ENCODE data around the gene SPRR3.

Gene SPRR3

GRCh38 chr1:153032073-153032472, 30.5 kb downstream of the SPRR3 start:
- no peak for TF ChIP-seq ESRRG (CRISPR knock-in tag; IDR thresholded peaks at IDR 0.05)
- TF ChIP-seq BACH2 (CRISPR knock-in tag; IDR thresholded peaks at IDR 0.05; ENCODE audit: borderline replicate concordance), result no peak
- no peak for TF ChIP-seq ZNF70 (CRISPR knock-in tag; IDR thresholded peaks at IDR 0.05)
- TF ChIP-seq CSRNP3 (CRISPR knock-in tag; IDR thresholded peaks at IDR 0.05), result no peak
- no peak for TF ChIP-seq TSHZ2 (CRISPR knock-in tag; IDR thresholded peaks at IDR 0.05)
- TF ChIP-seq POU6F1 (CRISPR knock-in tag; IDR thresholded peaks at IDR 0.05; ENCODE audit: borderline replicate concordance, low read depth), result no peak
- TF ChIP-seq ARNTL (CRISPR knock-in tag; IDR thresholded peaks at IDR 0.05; ENCODE audit: borderline replicate concordance, low read depth), result no peak
- TF ChIP-seq TOX (CRISPR knock-in tag; IDR thresholded peaks at IDR 0.05; ENCODE audit: borderline replicate concordance), result no peak
- no peak for TF ChIP-seq TCF4 (CRISPR knock-in tag; IDR thresholded peaks at IDR 0.05; ENCODE audit: borderline replicate concordance)
- TF ChIP-seq ZNF565 (CRISPR knock-in tag; conservative IDR thresholded peaks at IDR 0.05; ENCODE audit: low read depth), result no peak
- no peak for TF ChIP-seq ZNF8 (CRISPR knock-in tag; IDR thresholded peaks at IDR 0.05)
- no peak for TF ChIP-seq PATZ1 (CRISPR knock-in tag; IDR thresholded peaks at IDR 0.05; ENCODE audit: borderline replicate concordance)
- TF ChIP-seq RARB (CRISPR knock-in tag; IDR thresholded peaks at IDR 0.05), result no peak
- no peak for TF ChIP-seq GLIS3 (CRISPR knock-in tag; IDR thresholded peaks at IDR 0.05)
- TF ChIP-seq PPARA (CRISPR knock-in tag; IDR thresholded peaks at IDR 0.05; ENCODE audit: borderline replicate concordance), result no peak
- no peak for TF ChIP-seq SNAI2 (CRISPR knock-in tag; IDR thresholded peaks at IDR 0.05)
- TF ChIP-seq OSR1 (CRISPR knock-in tag; IDR thresholded peaks at IDR 0.05), result no peak

GRCh38 chr1:153032677-153033308, 31.2 kb downstream of the SPRR3 start:
- peak; percentile 98 for ATAC-seq
- TF ChIP-seq TCF4 (CRISPR knock-in tag; IDR thresholded peaks at IDR 0.05; ENCODE audit: borderline replicate concordance) (no peak), ZNF565 (CRISPR knock-in tag; conservative IDR thresholded peaks at IDR 0.05; ENCODE audit: low read depth) (no peak), TSHZ2 (CRISPR knock-in tag; IDR thresholded peaks at IDR 0.05) (no peak), RARB (CRISPR knock-in tag; IDR thresholded peaks at IDR 0.05) (no peak), ZFP30 (CRISPR knock-in tag; IDR thresholded peaks at IDR 0.05) (no peak), TOX (CRISPR knock-in tag; IDR thresholded peaks at IDR 0.05; ENCODE audit: borderline replicate concordance) (no peak), POU6F1 (CRISPR knock-in tag; IDR thresholded peaks at IDR 0.05; ENCODE audit: borderline replicate concordance, low read depth) (no peak), CSRNP3 (CRISPR knock-in tag; IDR thresholded peaks at IDR 0.05) (no peak), ISL1 (CRISPR knock-in tag; IDR thresholded peaks at IDR 0.05) (no peak), CREB5 (CRISPR knock-in tag; IDR thresholded peaks at IDR 0.05; ENCODE audit: low read depth) (no peak), GLIS3 (CRISPR knock-in tag; IDR thresholded peaks at IDR 0.05) (no peak), ZFP3 (CRISPR knock-in tag; IDR thresholded peaks at IDR 0.05) (no peak), OSR1 (CRISPR knock-in tag; IDR thresholded peaks at IDR 0.05) (no peak), BACH2 (CRISPR knock-in tag; IDR thresholded peaks at IDR 0.05; ENCODE audit: borderline replicate concordance) (no peak), ZC3H10 (CRISPR knock-in tag; IDR thresholded peaks at IDR 0.05) (no peak), PPARA (CRISPR knock-in tag; IDR thresholded peaks at IDR 0.05; ENCODE audit: borderline replicate concordance) (no peak), SNAI2 (CRISPR knock-in tag; IDR thresholded peaks at IDR 0.05) (no peak), ESRRG (CRISPR knock-in tag; IDR thresholded peaks at IDR 0.05) (no peak), ZNF8 (CRISPR knock-in tag; IDR thresholded peaks at IDR 0.05) (no peak)

More at GRCh38 chr1:153032073-153032472, 30.5 kb downstream of the SPRR3 start:
- no peak for ATAC-seq

All from SK-N-SH treated with all-trans-retinoic acid at 6 μM for 48 hours (cell line).